GM13976 (cell line): ENCODE measurements around the gene FAM107B.

Experiments used
- DNase-seq: peaks from one replicate; pipeline ENCODE4 v3.0.0; 2012; ENCODE audit warnings: low spot score
- in situ Hi-C: fragments of 300-500 bp; cut with MboI; formaldehyde crosslinking; loops from one replicate; pipeline ENCODE4 v1.12.0; 2022; ENCODE audit warnings: low sequenced_read_pairs, mixed read lengths, inconsistent platforms; ENCODE audit not compliant: unreplicated experiment
- TF ChIP-seq, protein P1 (sequence below): IDR thresholded peaks from 2 replicates; pipeline ENCODE4 v1.5.1; 2012; ENCODE audit warnings: borderline replicate concordance, mild to moderate bottlenecking; ENCODE audit not compliant: insufficient read depth; ENCODE audit errors: extremely low read depth, missing control alignments, control extremely low read depth

The FAM107B gene

GRCh38 chr10:14800397-14800796 is 25.7 kb upstream of the FAM107B start:
- no peak for DNase-seq
- in situ Hi-C loops = loop anchor here (25.0 kb wide), 1 partner anchor 588 kb away; no protein-coding TSS in a partner anchor
- TF ChIP-seq, protein P1, sequence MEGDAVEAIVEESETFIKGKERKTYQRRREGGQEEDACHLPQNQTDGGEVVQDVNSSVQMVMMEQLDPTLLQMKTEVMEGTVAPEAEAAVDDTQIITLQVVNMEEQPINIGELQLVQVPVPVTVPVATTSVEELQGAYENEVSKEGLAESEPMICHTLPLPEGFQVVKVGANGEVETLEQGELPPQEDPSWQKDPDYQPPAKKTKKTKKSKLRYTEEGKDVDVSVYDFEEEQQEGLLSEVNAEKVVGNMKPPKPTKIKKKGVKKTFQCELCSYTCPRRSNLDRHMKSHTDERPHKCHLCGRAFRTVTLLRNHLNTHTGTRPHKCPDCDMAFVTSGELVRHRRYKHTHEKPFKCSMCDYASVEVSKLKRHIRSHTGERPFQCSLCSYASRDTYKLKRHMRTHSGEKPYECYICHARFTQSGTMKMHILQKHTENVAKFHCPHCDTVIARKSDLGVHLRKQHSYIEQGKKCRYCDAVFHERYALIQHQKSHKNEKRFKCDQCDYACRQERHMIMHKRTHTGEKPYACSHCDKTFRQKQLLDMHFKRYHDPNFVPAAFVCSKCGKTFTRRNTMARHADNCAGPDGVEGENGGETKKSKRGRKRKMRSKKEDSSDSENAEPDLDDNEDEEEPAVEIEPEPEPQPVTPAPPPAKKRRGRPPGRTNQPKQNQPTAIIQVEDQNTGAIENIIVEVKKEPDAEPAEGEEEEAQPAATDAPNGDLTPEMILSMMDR = no peak

DNA sequence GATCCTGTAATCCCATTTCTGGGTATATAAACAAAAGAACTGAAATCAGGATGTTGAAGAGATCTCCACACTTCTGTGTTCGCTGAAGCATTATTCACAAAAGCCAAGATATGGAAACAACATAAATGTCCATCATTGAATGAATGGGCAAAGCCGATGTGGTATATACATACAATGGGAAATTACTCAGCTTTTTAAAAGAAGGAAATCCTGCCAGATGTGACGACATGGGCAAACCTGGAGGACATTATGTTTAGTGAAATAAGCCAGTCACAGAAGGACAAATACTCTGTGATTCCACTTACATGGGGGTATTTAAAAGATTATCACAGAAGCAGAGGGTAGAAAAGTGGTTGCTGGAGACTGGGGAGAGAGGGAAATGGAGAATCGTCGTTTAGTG is 23.9 kb upstream of the FAM107B start:
- DNase-seq = no peak
- in situ Hi-C loops = no loop called here
- TF ChIP-seq, protein P1 = no peak

DNA sequence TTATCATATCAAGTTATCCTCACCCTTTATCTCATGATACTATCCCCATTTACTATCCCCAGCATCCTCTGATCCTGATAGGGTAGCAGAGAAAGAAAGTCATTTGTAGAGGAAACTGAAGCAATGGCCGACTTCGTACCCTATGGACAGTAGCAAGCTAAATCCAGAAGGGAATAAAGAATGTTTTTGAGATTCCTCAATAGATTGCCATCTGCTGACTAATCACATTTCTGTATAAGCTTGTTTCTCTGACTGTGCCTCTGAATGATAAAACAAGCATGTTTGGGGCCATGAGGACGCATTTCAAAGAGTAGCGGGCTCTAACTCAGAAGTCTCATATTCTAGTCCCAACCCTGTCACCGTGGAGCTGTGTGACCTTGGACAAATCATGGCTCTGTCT is 13.2 kb upstream of the FAM107B start:
- no peak for DNase-seq
- in situ Hi-C loops = no loop called here
- TF ChIP-seq, protein P1 = no peak

DNA sequence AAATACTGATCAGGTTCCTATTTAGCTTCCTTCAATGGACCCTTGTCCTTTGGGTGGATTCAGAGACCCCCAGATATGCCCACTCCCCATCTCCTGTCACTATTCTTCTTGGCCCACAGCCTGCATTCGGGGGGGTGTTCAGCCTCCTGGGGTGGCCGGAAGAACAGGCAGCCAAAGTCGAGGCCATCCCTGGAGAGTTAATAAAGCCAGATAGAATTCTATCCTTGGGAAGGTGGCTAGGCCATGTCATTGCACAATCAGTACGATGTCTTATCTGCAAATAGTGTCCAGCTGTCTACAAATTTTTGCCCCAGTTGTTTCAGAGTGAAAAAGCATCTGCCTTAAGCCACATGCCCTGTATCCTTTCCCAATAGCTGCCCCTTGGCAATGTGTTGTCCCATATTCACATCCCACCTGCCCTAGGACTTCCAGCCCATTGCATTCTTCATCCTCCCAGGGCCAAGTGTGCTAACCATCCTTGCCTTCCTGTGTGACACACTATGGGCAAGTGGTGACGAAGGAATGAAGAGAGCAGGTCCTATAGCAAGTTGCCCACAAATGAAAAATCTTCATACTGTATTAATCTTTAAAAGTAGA is 9.9 kb upstream of the FAM107B start:
- TF ChIP-seq, protein P1 = no peak
- in situ Hi-C loops = no loop called here
- no peak for DNase-seq

DNA sequence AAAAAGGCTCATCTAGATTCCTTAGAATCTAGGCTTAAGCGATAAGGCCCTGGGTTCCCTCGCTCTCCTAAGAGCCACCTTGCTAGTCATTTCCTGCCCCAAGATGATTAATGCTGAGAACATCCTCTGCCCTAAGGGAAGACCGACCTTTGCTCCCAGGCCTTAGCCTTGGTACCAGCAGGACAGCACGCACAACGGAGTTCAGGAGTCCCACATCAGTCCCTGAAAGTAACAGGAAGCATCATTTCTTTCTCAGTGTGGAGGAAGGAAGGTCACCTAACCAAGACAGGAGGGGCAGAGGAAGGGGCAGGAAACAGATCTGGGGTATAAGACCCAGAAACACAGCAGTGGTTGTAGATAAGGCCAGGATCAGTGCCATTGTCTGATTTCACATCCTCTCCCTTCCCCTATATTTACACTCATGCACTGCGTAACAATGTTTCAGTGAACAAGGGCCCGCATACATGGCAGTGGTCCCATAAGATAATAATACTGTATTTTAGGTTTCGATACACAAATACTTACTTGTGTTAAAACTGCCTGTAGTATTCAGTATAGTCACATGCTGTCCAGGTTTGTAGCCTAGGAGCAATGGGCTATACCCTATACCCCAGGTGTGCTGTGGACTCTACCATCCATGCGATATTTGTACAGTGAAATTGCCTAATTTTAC is 8.1 kb upstream of the FAM107B start:
- TF ChIP-seq, protein P1 = no peak
- DNase-seq = no peak
- in situ Hi-C loops = no loop called here

DNA sequence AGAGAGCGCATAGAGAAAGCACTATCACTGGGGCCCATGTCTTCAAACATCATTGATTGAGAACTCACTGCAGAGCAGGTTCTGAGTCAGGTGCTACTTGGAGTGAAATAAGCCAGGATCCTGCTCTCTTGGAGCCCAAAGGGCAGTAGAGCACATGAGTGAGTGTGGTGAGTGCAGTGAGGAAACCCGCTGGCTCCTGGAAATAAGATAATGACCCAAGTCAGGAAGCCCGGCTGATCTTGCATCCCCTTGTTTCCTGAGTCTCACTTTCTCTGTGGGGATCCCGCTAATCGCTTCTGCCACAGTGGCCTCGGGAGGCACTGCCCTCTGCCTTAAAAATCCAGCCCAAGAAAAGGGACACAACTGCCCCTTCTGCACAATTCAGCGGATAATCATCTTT is 7.1 kb upstream of the FAM107B start:
- TF ChIP-seq, protein P1 = no peak
- no peak for DNase-seq
- in situ Hi-C loops = no loop called here
